GM18517 (cell line): ENCODE results near the gene RPS13.
"Not testable (repeated sequence)": the region's sequence is repeated elsewhere in the genome, so short reads cannot be mapped to it uniquely, and the experiment has no call there.

Source experiments
- ATAC-seq: cut with Tn5 transposase; IDR thresholded peaks from one replicate; pipeline ENCODE4 v1.9.1; 2021; ENCODE audit warnings: mild to moderate bottlenecking, moderate library complexity; ENCODE audit not compliant: unreplicated experiment

The RPS13 gene

GRCh38 chr11:17077520-17078401, at the start of gene RPS13:
Gene RPS13, minus strand, starts transcription at chr11:17077667. Its CDS starts 26 bp downstream, at chr11:17077641.
- peak; percentile 98 for ATAC-seq

- ATAC-seq, result no peak
These were observed 44.5 kb upstream of the RPS13 start for GRCh38 chr11:17121981-17122380.

- ATAC-seq, result no peak
These were observed 39.8 kb upstream of the RPS13 start for GRCh38 chr11:17117262-17117661.

- no peak for ATAC-seq
These were observed 38.6 kb upstream of the RPS13 start for GRCh38 chr11:17116117-17116516.

- not testable (repeated sequence) for ATAC-seq
These were observed 30.3 kb upstream of the RPS13 start for GRCh38 chr11:17107745-17108144.

- ATAC-seq, result not testable (repeated sequence)
These were observed 28.1 kb upstream of the RPS13 start for GRCh38 chr11:17105404-17106040.

- no peak for ATAC-seq
These were observed 25.0 kb upstream of the RPS13 start for GRCh38 chr11:17102462-17102861.

GRCh38 chr11:17098658-17099057, 21.2 kb upstream of the RPS13 start:
- ATAC-seq, result no peak

GRCh38 chr11:17098038-17098437, 20.6 kb upstream of the RPS13 start:
- ATAC-seq, result no peak

GRCh38 chr11:17085976-17086375, 8.5 kb upstream of the RPS13 start:
- ATAC-seq, result not testable (repeated sequence)

GRCh38 chr11:17077240-17077519, 287 bp downstream of the RPS13 start:
- no peak for ATAC-seq

GRCh38 chr11:17076517-17077239, 789 bp downstream of the RPS13 start:
- ATAC-seq, result no peak

GRCh38 chr11:17075506-17075905, 2.0 kb downstream of the RPS13 start:
- no peak for ATAC-seq

- no peak for ATAC-seq
These were observed 4.0 kb downstream of the RPS13 start for GRCh38 chr11:17073370-17074027.

- no peak for ATAC-seq
These were observed 10.1 kb downstream of the RPS13 start for GRCh38 chr11:17067417-17067816.

GRCh38 chr11:17066691-17067090, 10.8 kb downstream of the RPS13 start:
- no peak for ATAC-seq

- ATAC-seq, result peak; percentile 53
These were observed 14.1 kb downstream of the RPS13 start for GRCh38 chr11:17063171-17064002.

GRCh38 chr11:17051146-17051545, 26.3 kb downstream of the RPS13 start:
- not testable (repeated sequence) for ATAC-seq

- ATAC-seq, result not testable (repeated sequence)
These were observed 29.0 kb downstream of the RPS13 start for GRCh38 chr11:17048491-17048890.

GRCh38 chr11:17046690-17047089, 30.8 kb downstream of the RPS13 start:
- ATAC-seq, result no peak
